Endothelial cell of umbilical vein (primary cell): Measurements from ENCODE around the gene NFATC2. TPM values are rescaled to one million over a fixed set of nuclear protein-coding genes. Genes with fewer than 3 reads are reported as not detected.
A peak's percentile ranks its signal among the peaks of the same experiment; 100 is the strongest.

Source experiments
- BruUV-seq: library from RNA; stranded (reverse); fragments of 400-500 nt; replicated peaks from 2 replicates; lab custom pipeline; 2021; lab: Mats Ljungman, UMichigan
- CTCF ChIA-PET: fragments of 300-600, 350-600 bp; sonication (Branson Sonifier 250); formaldehyde crosslinking; loops from one replicate; lab custom pipeline; 2021; ENCODE audit warnings: antibody characterized with exemption, inconsistent platforms; lab: Charles Lee
- POLR2A ChIA-PET: fragments of 300-600, 350-600 bp; sonication (Branson Sonifier 250); formaldehyde crosslinking; loops from one replicate; lab custom pipeline; 2021; ENCODE audit warnings: antibody characterized with exemption, inconsistent platforms; lab: Charles Lee
- DNase-seq: peaks from one replicate; pipeline ENCODE4 v3.0.0-alpha.2; 2011; ENCODE audit warnings: low read depth, low spot score
- FAIRE-seq: peaks from 2 replicates; lab custom pipeline; 2011; peaks lifted over from hg19 to GRCh38; lab: Jason Lieb, UNC
- H2AFZ ChIP-seq: 2 replicates; pipeline ENCODE4 v1.6.0; 2012; ENCODE audit warnings: low read depth, low read length, control low read depth, inconsistent platforms
- H3K27ac ChIP-seq: 2 replicates; pipeline ENCODE4 v1.5.1; 2011; ENCODE audit warnings: low read depth, mild to moderate bottlenecking, control low read depth, low read length, moderate library complexity; ENCODE audit not compliant: insufficient read depth
- H3K27me3 ChIP-seq, 2 experiments: 2 replicates each; pipeline versions ENCODE4 v1.6.0 to v1.6.1; 2011; ENCODE audit warnings: low read length in 2 of 2, mixed read lengths in 1 of 2; ENCODE audit not compliant: control insufficient read depth in 2 of 2, insufficient read depth in 2 of 2
- H3K36me3 ChIP-seq, 2 experiments: 2 replicates in 1 of 2; 3 replicates in 1 of 2; pipeline ENCODE4 v1.5.1; 2011; ENCODE audit warnings: low read length in 2 of 2, mild to moderate bottlenecking in 1 of 2, moderate library complexity in 1 of 2; ENCODE audit not compliant: control insufficient read depth in 2 of 2, insufficient read depth in 2 of 2; ENCODE audit errors: extremely low read depth in 1 of 2
- H3K4me1 ChIP-seq: 3 replicates; pipeline ENCODE4 v1.5.1; 2011; ENCODE audit warnings: mild to moderate bottlenecking, low read length; ENCODE audit not compliant: control insufficient read depth, insufficient read depth; ENCODE audit errors: extremely low read depth
- H3K4me2 ChIP-seq: 2 replicates; pipeline ENCODE4 v1.6.1; 2011; ENCODE audit warnings: low read length, control low read depth, mixed read lengths; ENCODE audit not compliant: insufficient read depth
- H3K4me3 ChIP-seq, 3 experiments: fragments of 200-600 bp in 1 of 3; sonication (generic), shearing (Covaris generic) in 1 of 3; replicated peaks in 1 of 3; 2 replicates each; pipeline ENCODE4 v1.5.1; 2011 to 2016; ENCODE audit warnings: control low read depth in 3 of 3, low read length in 3 of 3, mild to moderate bottlenecking in 2 of 3, inconsistent platforms in 1 of 3, low read depth in 1 of 3, moderate library complexity in 1 of 3; ENCODE audit not compliant: insufficient read depth in 1 of 3
- H3K79me2 ChIP-seq: 2 replicates; pipeline ENCODE4 v1.6.0; 2012; ENCODE audit warnings: low read length, inconsistent platforms; ENCODE audit not compliant: control insufficient read depth, insufficient read depth
- H3K9ac ChIP-seq: replicated peaks from 2 replicates; pipeline ENCODE3; 2011; ENCODE audit warnings: low read length, control low read depth; ENCODE audit not compliant: insufficient read depth; ENCODE audit errors: extremely low read depth
- H3K9me1 ChIP-seq: replicated peaks from 3 replicates; pipeline ENCODE4 v1.6.0; 2011; ENCODE audit warnings: mild to moderate bottlenecking, low read length; ENCODE audit not compliant: control insufficient read depth, insufficient read depth; ENCODE audit errors: extremely low read depth
- H3K9me3 ChIP-seq: replicated peaks from 2 replicates; pipeline ENCODE4 v1.5.1; 2012; ENCODE audit warnings: low read length, inconsistent platforms; ENCODE audit not compliant: control insufficient read depth, insufficient read depth
- H4K20me1 ChIP-seq: replicated peaks from 2 replicates; pipeline ENCODE3; 2011; ENCODE audit warnings: mild to moderate bottlenecking, low read length; ENCODE audit not compliant: control insufficient read depth, insufficient read depth; ENCODE audit errors: extremely low read depth
- CTCF ChIP-seq, 2 donors: IDR thresholded peaks; 1 replicate in 1 of 2; 2 replicates in 1 of 2; pipeline ENCODE4 v1.5.1; 2011; ENCODE audit warnings: low read length in 2 of 2, mild to moderate bottlenecking in 2 of 2, moderate library complexity in 2 of 2, control low read depth in 1 of 2, inconsistent platforms in 1 of 2, low read depth in 1 of 2; ENCODE audit not compliant: insufficient read depth in 1 of 2; ENCODE audit errors: extremely low read depth in 1 of 2
- EZH2 ChIP-seq: IDR thresholded peaks from 2 replicates; pipeline ENCODE4 v1.6.1; 2012; ENCODE audit warnings: borderline replicate concordance, low read depth, mild to moderate bottlenecking, moderate library complexity, low read length, inconsistent platforms; ENCODE audit not compliant: severe bottlenecking
- FOS ChIP-seq: IDR thresholded peaks from 2 replicates; pipeline ENCODE4 v1.6.1; 2011; ENCODE audit warnings: mild to moderate bottlenecking, low read length, moderate library complexity, borderline replicate concordance; ENCODE audit not compliant: insufficient read depth
- GATA2 ChIP-seq: IDR thresholded peaks from 2 replicates; pipeline ENCODE4 v1.7.0; 2011; ENCODE audit warnings: low read depth, mild to moderate bottlenecking, moderate library complexity, mixed read lengths, low read length; ENCODE audit not compliant: insufficient read length, insufficient read depth
- JUN ChIP-seq: IDR thresholded peaks from 2 replicates; pipeline ENCODE4 v1.6.1; 2011; ENCODE audit warnings: borderline replicate concordance, low read depth; ENCODE audit not compliant: insufficient read length, insufficient read depth
- MAX ChIP-seq: IDR thresholded peaks from 2 replicates; pipeline ENCODE4 v1.6.1; 2011; ENCODE audit not compliant: insufficient read depth, insufficient read length
- MYC ChIP-seq: IDR thresholded peaks from one replicate; pipeline ENCODE4 v1.6.1; 2011; ENCODE audit warnings: mild to moderate bottlenecking, low read depth, low read length
- POLR2A ChIP-seq: IDR thresholded peaks from 2 replicates; pipeline ENCODE4 v1.6.1; 2012; ENCODE audit warnings: low read depth, mild to moderate bottlenecking, control low read depth, low read length
- POLR2AphosphoS5 ChIP-seq: IDR thresholded peaks from 2 replicates; pipeline ENCODE4 v1.6.1; 2012; ENCODE audit warnings: low read depth, mild to moderate bottlenecking, control low read depth, low read length, moderate library complexity; ENCODE audit not compliant: insufficient read depth
- dilution Hi-C: fragments of 300-500 bp; cut with MboI; formaldehyde crosslinking; loops from one replicate; pipeline ENCODE4 v1.15.0; 2019; ENCODE audit warnings: low sequenced_read_pairs; ENCODE audit not compliant: extremely low pct_ligation_motif_present
- intact Hi-C: fragments of 100-400 bp; cut with micrococcal nuclease; formaldehyde crosslinking; loops from one replicate; pipeline ENCODE4 v1.10.0; 2022
- polyA plus RNA-seq, 4 experiments: library from polyadenylated mRNA; depleted of rRNA in 3 of 4; stranded (reverse) in 3 of 4; unstranded in 1 of 4; fragments of >200 nt; gene quantifications; 2 replicates each; pipeline versions ENCODE4 v1.2.1 to v1.2.3, GENCODE V29; 2011 to 2012; ENCODE audit warnings: missing spikeins in 1 of 4
- total RNA-seq: library from RNA; stranded (reverse); gene quantifications from 2 replicates; pipeline ENCODE4 v1.2.3, GENCODE V29; 2021

The NFATC2 gene
- total and polyA plus RNA-seq, 2 donors (not counting 3 experiments of a cell fraction or from before 2014, with no cell fraction given): 3.1 to 13.0 TPM

- FAIRE-seq (no peak), DNase-seq (no peak)
- Histone ChIP-seq H3K4me2 (no peak overlapping the region), H3K4me3 (no peak overlapping the region), H3K27me3 (no peaks in the 10 kb centered on the region), H3K9me1 (no peaks in the 10 kb centered on the region), H3K79me2 (no peaks in the 10 kb centered on the region), H3K4me1 (peaks cover 24% of the 10 kb centered on the region), H2AFZ (no peak overlapping the region), H3K36me3 (no peaks in the 10 kb centered on the region), H3K27ac (no peak overlapping the region), H3K9ac (no peak overlapping the region), H4K20me1 (no peaks in the 10 kb centered on the region), H3K9me3 (no peaks in the 10 kb centered on the region)
- ChIA-PET POLR2A (no interaction called here), CTCF (no interaction called here)
- intact Hi-C loops (no loop called here), dilution Hi-C loops (no loop called here)
- no TSS peak for BruUV-seq
- no peak for TF ChIP-seq FOS
- no peak for TF ChIP-seq POLR2AphosphoS5
- TF ChIP-seq POLR2A: no peak
- TF ChIP-seq MYC: no peak
These were observed 189.7 kb downstream of the NFATC2 start for GRCh38 chr20:51352791-51353190.

GRCh38 chr20:51350941-51351631, 191.4 kb downstream of the NFATC2 start:
- Histone ChIP-seq H3K9ac (no peak overlapping the region), H3K4me1 (peaks cover 25% of the 10 kb centered on the region)
- dilution Hi-C loops: no loop called here

More at GRCh38 chr20:51350941-51351631, 191.4 kb downstream of the NFATC2 start:
- FAIRE-seq: peak; percentile 80
- Histone ChIP-seq H4K20me1 (no peaks in the 10 kb centered on the region), H3K9me1 (no peaks in the 10 kb centered on the region), H2AFZ (peak overlapping the region; percentile 69), H3K27ac (no peak overlapping the region), H3K4me2 (no peak overlapping the region), H3K36me3 (no peaks in the 10 kb centered on the region), H3K27me3 (no peaks in the 10 kb centered on the region), H3K9me3 (no peaks in the 10 kb centered on the region), H3K79me2 (no peaks in the 10 kb centered on the region), H3K4me3 (no peak overlapping the region)
- TF ChIP-seq JUN: no peak
- TF ChIP-seq CTCF (IDR thresholded peaks at IDR 0.05; ENCODE audit: extremely low read depth in 1 of 2, insufficient read depth in 1 of 2, low read depth in 1 of 2, low read length in 2 of 2): no peak
- no peak for TF ChIP-seq FOS
- no peak for TF ChIP-seq POLR2A
- no peak for TF ChIP-seq MAX
- no peak for TF ChIP-seq GATA2
- no peak for TF ChIP-seq MYC
- no peak for TF ChIP-seq POLR2AphosphoS5
- no peak for TF ChIP-seq EZH2
- ChIA-PET CTCF (interaction anchor here (1.0 to 2.6 kb wide), 4 partner anchors 9 to 364 kb away, joined by 3 to 14 read pairs (median 6); no protein-coding TSS in a partner anchor), POLR2A (interaction anchor here (0.6 kb wide), 1 partner anchor 310 kb away, joined by 3 read pairs; no protein-coding TSS in a partner anchor)
- intact Hi-C loops: no loop called here
- peak; percentile 50 for DNase-seq
- BruUV-seq: no TSS peak
